IPS DF 6.9 (cell line): Measurements from ENCODE around the gene CEP120.
A peak's percentile ranks its signal among the peaks of the same experiment; 100 is the strongest.
"Not testable (repeated sequence)": the region's sequence is repeated elsewhere in the genome, so short reads cannot be mapped to it uniquely, and the experiment has no call there.

Experiments
- DNase-seq: peaks from one replicate; pipeline ENCODE4 v3.0.0-alpha.2; 2013; ENCODE audit warnings: low read depth, low spot score
- H3K27ac ChIP-seq: one replicate; pipeline ENCODE4 v1.5.1; 2013; ENCODE audit warnings: low read length, control low read depth
- H3K27me3 ChIP-seq: 2 replicates; pipeline ENCODE4 v1.6.1; 2013; ENCODE audit warnings: mild to moderate bottlenecking, low read length; ENCODE audit not compliant: control insufficient read depth, insufficient read depth
- H3K36me3 ChIP-seq: 2 replicates; pipeline ENCODE4 v1.6.1; 2013; ENCODE audit warnings: low read length; ENCODE audit not compliant: control insufficient read depth, insufficient read depth
- H3K4me1 ChIP-seq: 2 replicates; pipeline ENCODE4 v1.6.1; 2013; ENCODE audit warnings: low read length; ENCODE audit not compliant: control insufficient read depth, insufficient read depth
- H3K4me3 ChIP-seq: 2 replicates; pipeline ENCODE4 v1.5.1; 2013; ENCODE audit warnings: mild to moderate bottlenecking, low read length
- H3K9me3 ChIP-seq: 2 replicates; pipeline ENCODE4 v1.6.1; 2013; ENCODE audit warnings: low read length, inconsistent platforms; ENCODE audit not compliant: control insufficient read depth, insufficient read depth
- WGBS: extraction: QIAGEN DNeasy Blood & Tissue Kit; methylation state at CpG from one replicate; pipeline ENCODE4 v1.1.7; 2013; ENCODE audit warnings: mixed read lengths, missing lambda C conversion rate; ENCODE audit not compliant: insufficient read length, insufficient coverage; 5-methylcytosine and 5-hydroxymethylcytosine counted together

The CEP120 gene

DNA sequence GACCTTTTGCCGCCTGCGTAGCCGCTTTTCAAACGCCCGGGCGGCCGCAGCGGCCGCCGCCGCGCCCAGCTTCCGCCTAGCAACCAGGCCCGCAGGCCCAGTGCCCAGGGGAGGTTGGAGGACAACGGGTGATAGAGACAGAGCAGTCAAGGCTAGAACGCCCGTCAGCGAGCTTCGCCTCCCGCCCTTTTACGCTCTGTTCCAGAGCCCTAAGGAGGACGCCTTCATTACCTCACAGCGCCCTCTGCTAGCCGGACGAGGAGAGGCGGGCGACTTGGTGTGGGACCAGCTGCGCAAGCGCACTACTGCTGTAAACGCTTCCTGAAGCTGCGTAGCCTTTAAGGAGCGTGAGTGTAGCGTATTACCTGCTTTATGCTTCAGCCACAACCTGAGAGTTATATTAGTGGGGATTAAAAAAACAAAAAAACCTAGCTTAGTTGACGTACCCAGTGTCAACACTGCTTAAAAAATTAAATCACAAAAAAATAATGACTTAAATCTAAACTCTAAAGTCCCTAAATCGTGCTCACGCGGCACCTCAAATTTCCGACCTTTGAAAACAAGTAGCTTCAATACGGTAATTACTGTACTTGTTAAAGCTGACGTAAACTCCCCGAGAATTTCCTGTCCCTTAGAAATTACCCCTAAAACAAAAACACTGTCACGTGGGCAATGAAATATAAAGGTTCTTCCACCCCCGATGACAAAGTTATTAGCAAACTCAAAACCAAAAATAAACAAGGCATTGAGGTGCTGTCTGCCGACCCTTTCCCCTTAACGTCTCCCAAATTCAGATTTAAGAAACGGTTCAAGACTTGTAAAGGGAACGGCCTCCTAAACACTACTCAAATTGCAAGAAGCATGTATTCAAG lies at the start of gene CEP120:
TSS of gene CEP120 (minus strand) at position 126 of the 872 bp plus-strand sequence. CDS start 405 bp downstream, outside the sequence.
- Histone ChIP-seq H3K9me3 (no peaks in the 10 kb centered on the region), H3K27ac (no peak within 1 kb of the TSS), H3K4me1 (peaks cover 1% of the 10 kb centered on the region; the same call in 1 of the 2 replicates), H3K36me3 (no peaks in the 10 kb centered on the region), H3K4me3 (peak within 1 kb of the TSS; percentile 90; the same call in 1 of the 2 replicates), H3K27me3 (no peaks in the 10 kb centered on the region)
- peak; percentile 97 for DNase-seq
- WGBS = no CpG with 5 or more reads among the region's 47 CpGs

DNA sequence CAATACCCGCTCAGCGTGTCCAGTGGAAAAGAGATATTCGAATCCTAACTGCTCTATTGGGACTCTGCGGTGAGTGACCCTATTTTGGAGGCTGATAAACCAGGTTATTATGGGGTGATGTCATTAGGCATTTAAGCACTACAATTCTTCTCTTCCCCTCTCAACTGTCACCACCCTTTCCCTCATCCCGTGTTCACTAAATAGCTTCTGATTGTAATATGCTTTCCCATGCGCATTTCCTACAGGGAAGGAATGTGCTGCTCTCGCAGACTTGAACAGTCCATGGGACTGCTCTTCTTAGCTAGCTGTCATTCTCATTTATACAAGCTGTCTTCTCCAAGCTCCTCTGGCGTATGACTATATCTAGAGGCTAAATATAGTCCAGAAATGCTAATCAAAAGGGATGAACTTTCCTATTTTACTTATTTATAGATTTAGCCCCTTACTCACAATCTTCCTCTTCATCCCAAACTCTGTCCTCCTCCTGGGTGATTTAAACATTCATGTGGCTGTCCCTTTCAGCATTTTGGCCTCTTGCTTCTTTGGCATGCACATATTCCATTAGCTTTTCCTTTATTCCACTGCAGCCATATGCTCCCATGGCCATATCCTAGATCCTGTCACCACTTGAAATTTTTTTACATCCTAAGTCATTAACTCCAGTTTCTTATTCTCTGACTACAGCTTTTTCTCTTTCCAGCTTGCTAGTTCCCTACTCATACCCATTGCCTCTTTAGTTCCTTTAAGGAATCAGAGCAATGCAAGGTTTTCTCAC lies 49.1 kb upstream of the CEP120 start:
- Histone ChIP-seq H3K27ac (no peak overlapping the region), H3K4me1 (no peaks in the 10 kb centered on the region), H3K27me3 (no peaks in the 10 kb centered on the region), H3K9me3 (no peaks in the 10 kb centered on the region), H3K4me3 (no peak overlapping the region), H3K36me3 (no peaks in the 10 kb centered on the region)
- no CpG with 5 or more reads among the region's 8 CpGs for WGBS
- DNase-seq = no peak

DNA sequence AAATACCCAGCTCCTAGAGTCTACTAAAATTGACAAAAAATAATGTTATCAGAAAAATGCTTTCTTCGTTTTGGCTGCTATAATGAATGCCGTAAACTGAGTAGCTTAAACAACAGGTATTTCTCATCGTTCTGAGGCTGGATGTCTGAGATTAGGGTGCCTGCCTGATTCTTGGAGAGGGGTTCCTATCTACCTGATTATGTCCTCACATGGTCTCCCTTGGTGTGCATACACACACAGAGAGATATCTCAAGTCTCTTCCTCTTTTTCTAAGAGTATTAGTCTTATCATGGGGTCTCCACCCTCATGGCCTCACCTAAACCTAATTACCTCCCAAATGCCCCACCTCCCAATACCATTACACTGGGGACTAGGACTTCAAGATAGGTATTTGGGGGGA lies 48.2 kb upstream of the CEP120 start:
- WGBS = no CpG with 5 or more reads among the region's 3 CpGs
- no peaks in the 10 kb centered on the region for H3K4me1 ChIP-seq

DNA sequence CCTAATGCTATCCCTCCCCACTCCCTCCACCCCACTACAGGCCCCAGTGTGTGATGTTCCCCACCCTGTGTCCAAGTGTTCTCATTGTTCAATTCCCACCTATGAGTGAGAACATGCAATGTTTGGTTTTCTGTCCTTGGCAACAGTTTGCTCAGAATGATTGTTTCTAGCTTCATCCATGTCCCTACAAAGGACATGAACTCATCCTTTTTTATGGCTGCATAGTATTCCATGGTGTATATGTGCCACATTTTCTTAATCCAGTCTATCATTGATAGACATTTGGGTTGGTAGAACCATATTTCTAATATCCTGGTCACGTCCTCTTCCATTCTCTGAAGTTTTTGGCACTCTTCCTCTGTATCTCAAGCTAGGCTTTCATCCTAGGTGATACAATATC lies 43.6 kb upstream of the CEP120 start:
- WGBS = no CpG with 5 or more reads among the region's 1 CpG
- H3K36me3 ChIP-seq, H3K27ac ChIP-seq, H3K4me3 ChIP-seq, H3K9me3 ChIP-seq, H3K27me3 ChIP-seq, H3K4me1 ChIP-seq, DNase-seq: not testable (repeated sequence)

More for the DNA sequence above, 48.2 kb upstream of the CEP120 start:
- no peak for DNase-seq
- H3K27me3 ChIP-seq = no peaks in the 10 kb centered on the region
- H3K36me3 ChIP-seq = no peaks in the 10 kb centered on the region
- H3K27ac ChIP-seq = no peak overlapping the region
- no peaks in the 10 kb centered on the region for H3K9me3 ChIP-seq
- no peak overlapping the region for H3K4me3 ChIP-seq

DNA sequence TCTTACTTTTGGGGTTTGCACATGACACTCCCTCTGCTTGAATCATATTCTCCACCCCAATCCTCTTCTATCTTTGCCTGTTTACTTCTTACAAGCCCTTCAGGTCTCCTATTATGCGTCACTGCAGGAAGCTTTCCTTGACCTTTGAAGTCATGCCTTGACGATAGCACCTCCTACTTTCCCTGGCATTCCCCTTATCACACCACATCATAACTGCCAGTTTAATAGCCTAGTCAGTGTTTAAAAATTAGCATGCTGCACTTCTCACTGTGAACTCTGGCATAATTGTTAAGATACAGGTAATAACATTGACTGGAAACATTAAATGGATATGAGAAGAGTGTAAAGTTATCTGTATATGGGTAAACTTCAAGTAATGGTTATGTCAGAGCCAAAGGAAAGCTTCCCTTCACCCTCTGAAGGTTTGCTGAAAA lies 37.1 kb upstream of the CEP120 start:
- no peaks in the 10 kb centered on the region for H3K4me1 ChIP-seq
- no CpG with 5 or more reads among the region's 2 CpGs for WGBS
- no peaks in the 10 kb centered on the region for H3K27me3 ChIP-seq
- no peaks in the 10 kb centered on the region for H3K36me3 ChIP-seq
- H3K9me3 ChIP-seq = no peaks in the 10 kb centered on the region
- no peak overlapping the region for H3K27ac ChIP-seq
- H3K4me3 ChIP-seq = no peak overlapping the region
- DNase-seq = no peak

DNA sequence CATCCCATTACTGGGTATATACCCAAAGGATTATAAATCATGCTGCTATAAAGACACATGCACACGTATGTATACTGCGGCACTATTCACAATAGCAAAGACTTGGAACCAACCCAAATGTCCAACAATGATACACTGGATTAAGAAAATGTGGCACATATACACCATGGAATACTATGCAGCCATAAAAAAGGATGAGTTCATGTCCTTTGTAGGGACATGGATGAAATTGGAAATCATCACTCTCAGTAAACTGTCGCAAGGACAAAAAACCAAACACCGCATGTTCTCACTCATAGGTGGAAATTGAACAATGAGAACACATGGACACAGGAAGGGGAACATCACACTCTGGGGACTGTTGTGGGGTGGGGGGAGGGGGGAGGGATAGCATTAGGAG lies 35.8 kb upstream of the CEP120 start:
- H3K27ac ChIP-seq, H3K27me3 ChIP-seq, H3K36me3 ChIP-seq, H3K4me3 ChIP-seq, H3K9me3 ChIP-seq, DNase-seq, H3K4me1 ChIP-seq: not testable (repeated sequence)
- no CpG with 5 or more reads among the region's 4 CpGs for WGBS

DNA sequence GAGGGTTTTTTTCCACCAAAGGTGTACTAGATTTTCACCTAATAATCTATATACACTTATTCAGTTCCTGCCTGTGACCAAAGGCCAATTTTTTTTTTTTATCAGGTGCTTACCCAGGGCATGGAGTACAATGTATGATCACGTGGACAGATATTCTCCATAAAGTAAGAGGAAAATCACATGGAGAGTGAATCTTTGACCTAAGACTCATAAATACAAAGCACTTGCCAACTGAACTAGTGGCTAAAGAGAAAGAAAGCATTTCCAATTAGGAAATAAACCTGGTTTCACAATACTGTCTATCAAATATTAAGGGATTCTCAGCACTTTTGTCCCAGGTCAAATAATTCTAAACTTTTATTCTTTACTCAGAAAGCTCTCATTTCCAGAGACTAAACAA lies 33.0 kb upstream of the CEP120 start:
- no CpG with 5 or more reads among the region's 1 CpG for WGBS
- DNase-seq = no peak
- H3K9me3 ChIP-seq = no peaks in the 10 kb centered on the region
- H3K4me1 ChIP-seq = no peaks in the 10 kb centered on the region; the same call in 1 of the 2 replicates
- no peaks in the 10 kb centered on the region for H3K36me3 ChIP-seq
- H3K27me3 ChIP-seq = no peaks in the 10 kb centered on the region
- no peak overlapping the region for H3K27ac ChIP-seq
- H3K4me3 ChIP-seq = no peak overlapping the region

DNA sequence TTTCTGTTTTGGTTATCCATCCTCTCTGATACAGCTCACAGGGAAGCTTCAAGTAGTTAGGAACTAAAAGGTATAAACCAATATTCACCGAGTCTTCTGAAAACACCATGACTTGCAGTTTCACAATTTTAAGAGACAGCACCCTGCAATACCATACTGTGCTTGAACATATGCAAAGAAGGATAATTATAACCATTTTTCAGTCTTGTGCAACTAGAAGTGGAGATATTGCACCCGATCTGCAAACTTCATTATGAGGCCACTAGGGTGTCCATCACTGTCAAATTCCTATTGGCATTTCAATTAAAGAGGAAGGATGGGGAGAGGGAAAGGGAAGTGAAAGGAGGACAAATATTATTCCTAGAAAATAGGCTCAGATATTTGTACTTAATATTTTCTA lies 32.4 kb upstream of the CEP120 start:
- no CpG with 5 or more reads among the region's 2 CpGs for WGBS
- H3K9me3 ChIP-seq = no peaks in the 10 kb centered on the region
- DNase-seq = no peak
- H3K4me3 ChIP-seq = no peak overlapping the region
- no peaks in the 10 kb centered on the region; the same call in 1 of the 2 replicates for H3K4me1 ChIP-seq
- no peaks in the 10 kb centered on the region for H3K27me3 ChIP-seq
- no peak overlapping the region for H3K27ac ChIP-seq
- no peaks in the 10 kb centered on the region for H3K36me3 ChIP-seq

DNA sequence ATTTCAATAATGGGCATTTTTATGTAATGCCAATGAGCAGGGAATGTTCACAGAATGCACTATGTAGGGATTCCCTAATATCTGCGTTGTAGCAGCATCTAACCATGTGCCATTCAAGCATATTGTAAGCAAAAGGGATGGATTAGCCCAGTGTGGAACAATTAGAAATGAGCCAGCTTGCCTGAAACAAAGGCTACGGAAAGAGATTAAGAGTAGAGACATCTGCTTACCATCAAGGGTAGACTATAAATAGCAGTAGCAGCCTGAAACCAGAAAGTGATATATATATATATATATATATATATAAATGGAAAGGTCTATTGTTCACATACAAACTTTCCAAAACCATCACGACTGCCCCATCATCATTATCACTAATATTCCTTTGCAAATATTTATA lies 31.9 kb upstream of the CEP120 start:
- Histone ChIP-seq H3K4me3 (no peak overlapping the region), H3K36me3 (no peaks in the 10 kb centered on the region), H3K27ac (no peak overlapping the region), H3K4me1 (no peaks in the 10 kb centered on the region; the same call in 1 of the 2 replicates), H3K27me3 (no peaks in the 10 kb centered on the region), H3K9me3 (no peaks in the 10 kb centered on the region)
- no peak for DNase-seq
- WGBS = no CpG with 5 or more reads among the region's 3 CpGs

DNA sequence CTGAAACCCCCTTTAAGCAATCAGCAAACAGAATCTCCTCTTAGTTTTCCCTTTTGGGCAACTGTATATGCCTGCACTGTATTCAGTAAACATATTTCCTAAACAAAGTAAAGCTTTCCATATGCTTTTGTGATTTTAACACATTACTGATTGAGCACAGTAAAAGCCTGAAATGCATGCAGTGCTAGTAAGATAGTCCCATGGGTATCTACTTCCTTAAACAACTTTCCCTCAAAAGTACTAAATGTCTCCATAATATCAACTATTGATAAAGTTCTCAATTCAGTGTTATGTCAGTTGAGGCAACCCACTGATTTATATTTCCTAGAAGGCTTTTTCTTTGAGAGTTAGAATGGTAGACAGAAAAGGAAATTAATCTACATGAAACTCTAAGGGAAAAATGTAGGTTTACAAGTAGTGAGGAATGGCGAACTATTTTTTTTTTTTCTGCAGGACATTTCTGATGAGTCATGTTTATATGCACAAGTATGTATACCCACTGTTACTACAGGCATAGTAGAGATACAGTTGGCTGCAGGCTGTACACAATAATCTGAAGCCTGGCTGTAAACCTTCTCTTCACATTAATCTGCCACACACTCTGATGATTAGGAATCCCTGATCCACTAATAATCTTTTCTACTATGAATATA lies 31.2 kb upstream of the CEP120 start:
- WGBS = no CpG with 5 or more reads among the region's 1 CpG
- Histone ChIP-seq H3K9me3 (no peaks in the 10 kb centered on the region), H3K36me3 (no peaks in the 10 kb centered on the region), H3K27ac (no peak overlapping the region), H3K4me3 (no peak overlapping the region), H3K4me1 (no peaks in the 10 kb centered on the region; the same call in 1 of the 2 replicates), H3K27me3 (no peaks in the 10 kb centered on the region)
- no peak for DNase-seq
